HG03565 (cell line): ENCODE data around the gene DSC1.
"Not testable (repeated sequence)": the region's sequence is repeated elsewhere in the genome, so short reads cannot be mapped to it uniquely, and the experiment has no call there.

Source experiments
- ATAC-seq: cut with Tn5 transposase; IDR thresholded peaks from one replicate; pipeline ENCODE4 v1.9.1; 2021; ENCODE audit warnings: mild to moderate bottlenecking, moderate library complexity; ENCODE audit not compliant: unreplicated experiment

DSC1 gene

GRCh38 chr18:31162825-31163435, at the start of gene DSC1:
Gene DSC1, minus strand, starts transcription at chr18:31162856. Its CDS starts 262 bp downstream, at chr18:31162594.
- ATAC-seq, result no peak

- ATAC-seq, result no peak
These were observed 48.4 kb upstream of the DSC1 start for GRCh38 chr18:31211047-31211446.

- no peak for ATAC-seq
These were observed 46.4 kb upstream of the DSC1 start for GRCh38 chr18:31209041-31209440.

- no peak for ATAC-seq
These were observed 44.7 kb upstream of the DSC1 start for GRCh38 chr18:31207391-31207790.

GRCh38 chr18:31206787-31207381, 44.2 kb upstream of the DSC1 start:
- peak; percentile 98 for ATAC-seq

GRCh38 chr18:31206071-31206470, 43.4 kb upstream of the DSC1 start:
- ATAC-seq, result no peak

GRCh38 chr18:31205273-31205672, 42.6 kb upstream of the DSC1 start:
- ATAC-seq, result no peak

- no peak for ATAC-seq
These were observed 42.2 kb upstream of the DSC1 start for GRCh38 chr18:31204833-31205232.

GRCh38 chr18:31204166-31204565, 41.5 kb upstream of the DSC1 start:
- no peak for ATAC-seq

- ATAC-seq, result no peak
These were observed 41.1 kb upstream of the DSC1 start for GRCh38 chr18:31203794-31204148.

- ATAC-seq, result no peak
These were observed 40.6 kb upstream of the DSC1 start for GRCh38 chr18:31203096-31203793.

- ATAC-seq, result no peak
These were observed 36.6 kb upstream of the DSC1 start for GRCh38 chr18:31199190-31199769.

- ATAC-seq, result no peak
These were observed 35.0 kb upstream of the DSC1 start for GRCh38 chr18:31197676-31198075.

- ATAC-seq, result no peak
These were observed 32.4 kb upstream of the DSC1 start for GRCh38 chr18:31195063-31195462.

- ATAC-seq, result no peak
These were observed 29.6 kb upstream of the DSC1 start for GRCh38 chr18:31192086-31192776.

- no peak for ATAC-seq
These were observed 28.3 kb upstream of the DSC1 start for GRCh38 chr18:31190919-31191318.

GRCh38 chr18:31189757-31190156, 27.1 kb upstream of the DSC1 start:
- ATAC-seq, result no peak

GRCh38 chr18:31185186-31185950, 22.7 kb upstream of the DSC1 start:
- ATAC-seq, result no peak

- no peak for ATAC-seq
These were observed 20.6 kb upstream of the DSC1 start for GRCh38 chr18:31183302-31183701.

GRCh38 chr18:31177369-31177768, 14.7 kb upstream of the DSC1 start:
- not testable (repeated sequence) for ATAC-seq

GRCh38 chr18:31176531-31176930, 13.9 kb upstream of the DSC1 start:
- ATAC-seq, result no peak
